HCT116 (cell line): ENCODE results near the gene HIC1.

Experiments used
- EGR1 ChIP-seq: IDR thresholded peaks from 2 replicates; pipeline ENCODE4 v1.6.1; 2012; ENCODE audit warnings: low read depth
- POLR2A ChIP-seq: IDR thresholded peaks from 2 replicates; pipeline ENCODE4 v1.7.0; 2011; ENCODE audit warnings: borderline replicate concordance; ENCODE audit not compliant: insufficient read depth, insufficient read length; ENCODE audit errors: extremely low read depth
- POLR2AphosphoS5 ChIP-seq: IDR thresholded peaks from 2 replicates; pipeline ENCODE4 v1.6.1; 2011; ENCODE audit warnings: mild to moderate bottlenecking, low read depth, low read length, moderate library complexity
- SRF ChIP-seq: IDR thresholded peaks from 2 replicates; pipeline ENCODE4 v1.6.1; 2012; ENCODE audit warnings: low read depth
- YY1 ChIP-seq: IDR thresholded peaks from 2 replicates; pipeline ENCODE4 v1.6.1; 2011; ENCODE audit warnings: low read length, low read depth, moderate library complexity, mild to moderate bottlenecking; ENCODE audit not compliant: insufficient replicate concordance; ENCODE audit errors: extremely low read depth
- ZNF274 ChIP-seq: fragments of 200-500 bp; sonication (Bioruptor generic); IDR thresholded peaks from 2 replicates; pipeline ENCODE4 v1.6.1; 2014; ENCODE audit warnings: mild to moderate bottlenecking, low read depth, low read length, inconsistent platforms
- TF ChIP-seq, protein P1 (sequence below), 3 experiments: fragments of 200-600 bp in 1 of 3; sonication (generic) in 1 of 3; IDR thresholded peaks in 2 of 3; conservative IDR thresholded peaks in 1 of 3; 2 replicates each; pipeline ENCODE4 v1.5.1; 2012 to 2017; ENCODE audit warnings: low read depth in 2 of 3, low read length in 2 of 3, antibody characterized with exemption in 1 of 3, borderline replicate concordance in 1 of 3, control low read depth in 1 of 3, mild to moderate bottlenecking in 1 of 3, mixed read lengths in 1 of 3, mixed run types in 1 of 3, moderate library complexity in 1 of 3; ENCODE audit not compliant: insufficient read depth in 1 of 3

DNA sequence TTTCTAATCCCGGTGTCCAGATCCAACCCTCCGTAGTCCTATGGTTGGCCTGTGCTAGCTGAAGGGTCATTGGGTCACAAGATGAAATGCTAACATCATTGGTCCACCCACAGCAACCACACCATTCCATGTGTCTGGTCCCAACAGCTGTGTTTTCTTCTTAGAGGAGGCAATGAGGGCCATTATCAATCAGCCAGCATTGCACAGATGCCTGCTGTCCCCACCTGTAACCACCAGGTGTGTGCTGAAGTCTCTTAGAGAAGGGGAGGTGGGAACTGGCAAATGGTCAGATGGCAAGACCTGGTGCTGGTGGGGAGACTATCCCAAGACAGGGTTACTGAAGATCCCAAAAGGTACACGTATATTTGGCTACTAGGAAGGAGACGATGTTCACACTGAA lies 37.4 kb downstream of the HIC1 start:
- TF ChIP-seq POLR2AphosphoS5, result no peak
- no peak for TF ChIP-seq EGR1
- no peak for TF ChIP-seq ZNF274
- TF ChIP-seq, protein P1, sequence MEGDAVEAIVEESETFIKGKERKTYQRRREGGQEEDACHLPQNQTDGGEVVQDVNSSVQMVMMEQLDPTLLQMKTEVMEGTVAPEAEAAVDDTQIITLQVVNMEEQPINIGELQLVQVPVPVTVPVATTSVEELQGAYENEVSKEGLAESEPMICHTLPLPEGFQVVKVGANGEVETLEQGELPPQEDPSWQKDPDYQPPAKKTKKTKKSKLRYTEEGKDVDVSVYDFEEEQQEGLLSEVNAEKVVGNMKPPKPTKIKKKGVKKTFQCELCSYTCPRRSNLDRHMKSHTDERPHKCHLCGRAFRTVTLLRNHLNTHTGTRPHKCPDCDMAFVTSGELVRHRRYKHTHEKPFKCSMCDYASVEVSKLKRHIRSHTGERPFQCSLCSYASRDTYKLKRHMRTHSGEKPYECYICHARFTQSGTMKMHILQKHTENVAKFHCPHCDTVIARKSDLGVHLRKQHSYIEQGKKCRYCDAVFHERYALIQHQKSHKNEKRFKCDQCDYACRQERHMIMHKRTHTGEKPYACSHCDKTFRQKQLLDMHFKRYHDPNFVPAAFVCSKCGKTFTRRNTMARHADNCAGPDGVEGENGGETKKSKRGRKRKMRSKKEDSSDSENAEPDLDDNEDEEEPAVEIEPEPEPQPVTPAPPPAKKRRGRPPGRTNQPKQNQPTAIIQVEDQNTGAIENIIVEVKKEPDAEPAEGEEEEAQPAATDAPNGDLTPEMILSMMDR (IDR thresholded peaks at IDR 0.05 in 2 of 3, conservative IDR thresholded peaks at IDR 0.05 in 1 of 3; ENCODE audit: borderline replicate concordance in 1 of 3, insufficient read depth in 1 of 3, low read depth in 2 of 3, low read length in 2 of 3), result peak in 2 of 3 experiments; percentile 11 to 13; a peak in 1 of 6 replicates
- TF ChIP-seq YY1, result no peak
- no peak for TF ChIP-seq POLR2A
- TF ChIP-seq SRF, result no peak
